MM.1S (cell line): ENCODE measurements around the gene SYTL2.

ENCODE experiments used
- CTCF ChIP-seq: fragments of 300-600 bp; sonication (generic); IDR thresholded peaks from 2 replicates; pipeline ENCODE4 v1.5.1; 2016; ENCODE audit warnings: antibody characterized with exemption, low read length, mixed read lengths
- EZH2 ChIP-seq: fragments of 300-600 bp; sonication (generic); optimal IDR thresholded peaks from 2 replicates; pipeline ENCODE3; 2017; ENCODE audit warnings: low read depth, mild to moderate bottlenecking, antibody characterized with exemption, low read length, mixed read lengths
- EZH2phosphoT487 ChIP-seq: fragments of 300-600 bp; sonication (generic); IDR thresholded peaks from 2 replicates; pipeline ENCODE4 v1.6.1; 2018; ENCODE audit warnings: antibody characterized with exemption, low read length

- TF ChIP-seq CTCF (no peak), EZH2 (no peak), EZH2phosphoT487 (no peak)
These were observed 19.4 kb downstream of the SYTL2 start for GRCh38 chr11:85791409-85791990.
